ENCODE measurements around the gene MRPL39.

- TF ChIP-seq, protein P1, sequence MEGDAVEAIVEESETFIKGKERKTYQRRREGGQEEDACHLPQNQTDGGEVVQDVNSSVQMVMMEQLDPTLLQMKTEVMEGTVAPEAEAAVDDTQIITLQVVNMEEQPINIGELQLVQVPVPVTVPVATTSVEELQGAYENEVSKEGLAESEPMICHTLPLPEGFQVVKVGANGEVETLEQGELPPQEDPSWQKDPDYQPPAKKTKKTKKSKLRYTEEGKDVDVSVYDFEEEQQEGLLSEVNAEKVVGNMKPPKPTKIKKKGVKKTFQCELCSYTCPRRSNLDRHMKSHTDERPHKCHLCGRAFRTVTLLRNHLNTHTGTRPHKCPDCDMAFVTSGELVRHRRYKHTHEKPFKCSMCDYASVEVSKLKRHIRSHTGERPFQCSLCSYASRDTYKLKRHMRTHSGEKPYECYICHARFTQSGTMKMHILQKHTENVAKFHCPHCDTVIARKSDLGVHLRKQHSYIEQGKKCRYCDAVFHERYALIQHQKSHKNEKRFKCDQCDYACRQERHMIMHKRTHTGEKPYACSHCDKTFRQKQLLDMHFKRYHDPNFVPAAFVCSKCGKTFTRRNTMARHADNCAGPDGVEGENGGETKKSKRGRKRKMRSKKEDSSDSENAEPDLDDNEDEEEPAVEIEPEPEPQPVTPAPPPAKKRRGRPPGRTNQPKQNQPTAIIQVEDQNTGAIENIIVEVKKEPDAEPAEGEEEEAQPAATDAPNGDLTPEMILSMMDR (IDR thresholded peaks at IDR 0.05): no peak
- TF ChIP-seq ZFX (IDR thresholded peaks at IDR 0.05; ENCODE audit: borderline replicate concordance): no peak
Observed at GRCh38 chr21:25577424-25578055, 29.7 kb downstream of the MRPL39 start.
